Gastrocnemius medialis (tissue), 4 donors: Measurements from ENCODE around the gene CCDC92B. TPM values are rescaled to one million over a fixed set of nuclear protein-coding genes. Genes with fewer than 3 reads are reported as not detected.
A peak's percentile ranks its signal among the peaks of the same experiment; 100 is the strongest.

Experiments
- ATAC-seq, 2 donors: fragments of 150-250 bp; one replicate each; pipeline ENCODE4 v1.9.1; 2016
- DNase-seq, 2 donors: peaks; one replicate each; pipeline ENCODE4 v3.0.0-alpha.2; 2019
- H3K27ac ChIP-seq, 4 donors: fragments of 200-600 bp; sonication (generic); 1 replicate in 1 of 4; 2 replicates in 3 of 4; pipeline ENCODE4 v1.5.1; 2016 to 2018; ENCODE audit warnings: mild to moderate bottlenecking in 2 of 4, moderate library complexity in 1 of 4
- H3K27me3 ChIP-seq, 3 donors: fragments of 200-600 bp; sonication (generic) in 2 of 3; 1 replicate in 1 of 3; 2 replicates in 2 of 3; pipeline versions ENCODE4 v1.5.1 to v1.6.0; 2016 to 2019; ENCODE audit warnings: mild to moderate bottlenecking in 1 of 3, moderate library complexity in 1 of 3
- H3K36me3 ChIP-seq, 2 donors: fragments of 200-600 bp; sonication (generic) in 1 of 2; one replicate each; pipeline ENCODE4 v1.5.1; 2017 to 2018
- H3K4me1 ChIP-seq, 2 donors: fragments of 200-600 bp; sonication (generic) in 1 of 2; one replicate each; pipeline ENCODE4 v1.5.1; 2016 to 2017; ENCODE audit warnings: mild to moderate bottlenecking in 2 of 2
- H3K4me3 ChIP-seq, 4 donors: fragments of 200-600 bp; sonication (generic) in 3 of 4; 1 replicate in 1 of 4; 2 replicates in 3 of 4; pipeline ENCODE4 v1.5.1; 2016 to 2019; ENCODE audit warnings: mild to moderate bottlenecking in 2 of 4
- H3K9me3 ChIP-seq, 3 donors: fragments of 200-600 bp; sonication (generic) in 2 of 3; 1 replicate in 1 of 3; 2 replicates in 2 of 3; pipeline ENCODE4 v1.5.1; 2016 to 2019
- POLR2A ChIP-seq, 2 donors: fragments of 450-650 bp; IDR thresholded peaks; one replicate each; pipeline ENCODE4 v1.6.1; 2017; ENCODE audit warnings: antibody characterized with exemption in 2 of 2, mild to moderate bottlenecking in 2 of 2, moderate library complexity in 2 of 2
- in situ Hi-C, 4 donors: fragments of 200-750 bp; cut with MboI; loops; one replicate each; pipeline versions ENCODE4 v1.15.0 to v1.8.0; 2017; ENCODE audit warnings: low sequenced_read_pairs in 4 of 4
- intact Hi-C: fragments of 100-400 bp; cut with DNase I; formaldehyde crosslinking; loops from one replicate; pipeline ENCODE4 v1.15.1; 2023; ENCODE audit warnings: low total_unique reads
- total RNA-seq, 4 donors: library from RNA; depleted of rRNA; stranded (reverse); fragments of >200 nt; gene quantifications; one replicate each; pipeline versions ENCODE4 v1.1.0 to v1.2.3, GENCODE V29; 2016
- TF ChIP-seq, protein P1 (sequence below), 5 experiments: fragments of 450-650 bp in 3 of 5; fragments of 200-600 bp in 2 of 5; sonication (generic) in 2 of 5; IDR thresholded peaks in 4 of 5; conservative IDR thresholded peaks in 1 of 5; 1 replicate in 4 of 5; 2 replicates in 1 of 5; pipeline ENCODE4 v1.5.1; 2016 to 2019; ENCODE audit warnings: antibody characterized with exemption in 5 of 5, mild to moderate bottlenecking in 3 of 5, moderate library complexity in 3 of 5

The CCDC92B gene
- total RNA-seq, 4 donors from 2014 or later: not detected

GRCh38 chr17:2724784-2725164 lies 24.7 kb downstream of the CCDC92B start:
- Histone ChIP-seq H3K27ac (no peak overlapping the region), H3K36me3 (no peaks in the 10 kb centered on the region), H3K27me3 (peaks cover 0 to 15% (median 4%) of the 10 kb centered on the region in 3 donors), H3K4me3 (peak overlapping the region; percentile 6 to 56 (median 49)), H3K4me1 (peaks cover 0 to 15% of the 10 kb centered on the region in 2 donors), H3K9me3 (no peaks in the 10 kb centered on the region)
- TF ChIP-seq POLR2A (IDR thresholded peaks at IDR 0.05): no peak
- TF ChIP-seq, protein P1, sequence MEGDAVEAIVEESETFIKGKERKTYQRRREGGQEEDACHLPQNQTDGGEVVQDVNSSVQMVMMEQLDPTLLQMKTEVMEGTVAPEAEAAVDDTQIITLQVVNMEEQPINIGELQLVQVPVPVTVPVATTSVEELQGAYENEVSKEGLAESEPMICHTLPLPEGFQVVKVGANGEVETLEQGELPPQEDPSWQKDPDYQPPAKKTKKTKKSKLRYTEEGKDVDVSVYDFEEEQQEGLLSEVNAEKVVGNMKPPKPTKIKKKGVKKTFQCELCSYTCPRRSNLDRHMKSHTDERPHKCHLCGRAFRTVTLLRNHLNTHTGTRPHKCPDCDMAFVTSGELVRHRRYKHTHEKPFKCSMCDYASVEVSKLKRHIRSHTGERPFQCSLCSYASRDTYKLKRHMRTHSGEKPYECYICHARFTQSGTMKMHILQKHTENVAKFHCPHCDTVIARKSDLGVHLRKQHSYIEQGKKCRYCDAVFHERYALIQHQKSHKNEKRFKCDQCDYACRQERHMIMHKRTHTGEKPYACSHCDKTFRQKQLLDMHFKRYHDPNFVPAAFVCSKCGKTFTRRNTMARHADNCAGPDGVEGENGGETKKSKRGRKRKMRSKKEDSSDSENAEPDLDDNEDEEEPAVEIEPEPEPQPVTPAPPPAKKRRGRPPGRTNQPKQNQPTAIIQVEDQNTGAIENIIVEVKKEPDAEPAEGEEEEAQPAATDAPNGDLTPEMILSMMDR (IDR thresholded peaks at IDR 0.05 in 4 of 5, conservative IDR thresholded peaks at IDR 0.05 in 1 of 5): peak in 1 of 5 experiments; percentile 34
- DNase-seq (no peak), ATAC-seq (peak; percentile 61 to 63)
- in situ Hi-C loops: loop anchor here in 1 of 4 donors (25.0 kb wide), 1 partner anchor 312 kb away; the partner anchor contains the start of gene MNT
- intact Hi-C loops: no loop called here

GRCh38 chr17:2723997-2724783 lies 25.3 kb downstream of the CCDC92B start:
- Histone ChIP-seq H3K27me3 (peaks cover 0 to 15% (median 4%) of the 10 kb centered on the region in 3 donors), H3K4me3 (peak overlapping the region; percentile 47 to 56 (median 50)), H3K27ac (peak overlapping the region; percentile 54 to 61 (median 58)), H3K9me3 (no peaks in the 10 kb centered on the region), H3K36me3 (no peaks in the 10 kb centered on the region), H3K4me1 (peaks cover 0 to 15% of the 10 kb centered on the region in 2 donors)
- in situ Hi-C loops: loop anchor here in 1 of 4 donors (25.0 kb wide), 1 partner anchor 312 kb away; the partner anchor contains the start of gene MNT
- DNase-seq (no peak), ATAC-seq (peak; percentile 25)
- intact Hi-C loops: no loop called here
- no peak for TF ChIP-seq POLR2A (IDR thresholded peaks at IDR 0.05)
- TF ChIP-seq, protein P1 (IDR thresholded peaks at IDR 0.05 in 4 of 5, conservative IDR thresholded peaks at IDR 0.05 in 1 of 5): no peak

DNA sequence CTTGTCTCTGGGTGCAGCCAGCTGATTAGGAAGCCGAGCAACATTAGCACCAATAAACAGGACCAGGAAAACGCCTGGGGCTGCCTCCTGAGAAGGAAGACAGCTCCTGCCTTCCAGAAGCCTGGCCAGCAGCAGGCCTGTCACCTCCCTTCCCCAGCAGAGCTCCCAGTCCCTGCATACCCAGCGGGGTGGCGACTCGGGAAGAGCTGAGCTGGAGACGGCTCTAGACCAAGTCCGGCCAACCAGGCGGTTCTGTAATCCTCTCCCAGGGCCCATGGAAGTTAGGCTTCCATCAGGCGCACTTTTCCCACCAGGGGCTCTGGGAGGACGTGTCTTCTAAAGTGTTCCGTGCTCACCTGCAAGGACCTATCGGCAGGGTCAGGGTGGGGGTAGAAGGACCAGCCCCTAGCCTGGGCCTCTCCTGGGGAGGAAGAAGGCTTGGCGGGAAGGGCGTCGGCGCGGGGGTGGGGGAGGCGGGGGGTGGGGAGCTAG lies 25.9 kb downstream of the CCDC92B start:
- no peaks in the 10 kb centered on the region for H3K9me3 ChIP-seq
- DNase-seq (no peak), ATAC-seq (peak; percentile 3 to 6)
- H3K36me3 ChIP-seq: no peaks in the 10 kb centered on the region
- no peak for TF ChIP-seq POLR2A (IDR thresholded peaks at IDR 0.05)
- TF ChIP-seq, protein P1 (IDR thresholded peaks at IDR 0.05 in 4 of 5, conservative IDR thresholded peaks at IDR 0.05 in 1 of 5): no peak
- peaks cover 0 to 15% of the 10 kb centered on the region in 2 donors for H3K4me1 ChIP-seq
- intact Hi-C loops (no loop called here), in situ Hi-C loops (loop anchor here in 1 of 4 donors (25.0 kb wide), 1 partner anchor 311 kb away; the partner anchor contains the start of gene MNT)
- peak overlapping the region; percentile 54 to 61 (median 58) for H3K27ac ChIP-seq
- H3K27me3 ChIP-seq: peaks cover 0 to 15% (median 4%) of the 10 kb centered on the region in 3 donors
- H3K4me3 ChIP-seq: peak overlapping the region; percentile 47 to 50 (median 48)

DNA sequence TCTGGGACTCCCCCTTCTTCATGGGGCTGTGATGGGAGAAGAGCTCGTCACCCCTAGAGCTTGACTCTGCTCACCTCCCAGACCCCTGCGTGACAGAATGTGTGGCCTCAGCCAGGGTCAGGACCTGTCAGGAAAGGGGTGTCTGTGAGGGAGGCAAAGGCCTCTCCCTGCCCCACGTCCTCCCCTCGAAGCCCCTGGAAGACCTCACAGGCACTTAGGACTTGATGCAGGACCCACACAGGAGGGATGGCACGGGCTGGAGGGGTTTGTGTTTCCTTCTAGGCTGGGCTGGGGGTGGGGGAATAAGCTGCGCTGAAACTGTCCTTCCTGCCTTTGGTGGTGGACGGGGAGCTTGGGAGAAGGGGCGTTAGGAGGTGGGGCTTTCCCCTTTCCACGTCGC lies 26.8 kb downstream of the CCDC92B start:
- ATAC-seq (no peak), DNase-seq (no peak)
- H3K4me3 ChIP-seq: no peak overlapping the region
- H3K4me1 ChIP-seq: peaks cover 0 to 15% of the 10 kb centered on the region in 2 donors
- intact Hi-C loops (no loop called here), in situ Hi-C loops (loop anchor here in 1 of 4 donors (25.0 kb wide), 1 partner anchor 310 kb away; the partner anchor contains the start of gene MNT)
- H3K9me3 ChIP-seq: no peaks in the 10 kb centered on the region
- no peaks in the 10 kb centered on the region for H3K36me3 ChIP-seq
- peaks cover 0 to 10% (median 4%) of the 10 kb centered on the region in 3 donors for H3K27me3 ChIP-seq
- no peak overlapping the region for H3K27ac ChIP-seq
- TF ChIP-seq, protein P1 (IDR thresholded peaks at IDR 0.05 in 4 of 5, conservative IDR thresholded peaks at IDR 0.05 in 1 of 5): no peak
- no peak for TF ChIP-seq POLR2A (IDR thresholded peaks at IDR 0.05)
